ENCODE data around the gene C1QTNF7. TPM values are rescaled to one million over a fixed set of nuclear protein-coding genes. Genes with fewer than 3 reads are reported as not detected.

C1QTNF7 gene
- total and polyA plus RNA-seq, 2 of the 13 experiments (the other 11 are each of a cell fraction or from before 2014, with no cell fraction given) = not detected

DNA sequence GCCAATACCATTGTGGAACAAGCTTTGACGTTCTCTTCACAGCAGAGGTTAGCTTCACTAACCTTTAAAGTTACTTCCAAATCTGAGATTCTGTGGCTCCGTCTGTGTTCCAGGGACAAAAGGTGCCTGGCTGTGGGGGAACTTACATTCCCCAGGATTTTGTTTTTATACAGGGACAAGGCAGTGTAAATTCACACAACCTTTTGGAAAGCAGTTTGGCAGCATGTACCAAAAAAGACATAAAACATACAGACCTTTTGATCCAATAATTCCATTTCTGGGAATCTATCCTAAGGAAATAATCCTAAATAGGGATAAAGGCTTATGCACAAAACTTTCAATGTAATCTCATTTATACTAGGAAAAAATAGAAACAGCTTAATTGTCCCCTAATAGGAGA is 8.9 kb upstream of the C1QTNF7 start:
- no TSS peak for BruUV-seq (replicated peaks)
- WGBS (ENCODE audit: low lambda C conversion rate) = 5% methylated on average over 2 of the region's 2 CpGs
- no peaks in the 10 kb centered on the region for H3K4me1 ChIP-seq (ENCODE audit: insufficient read depth, low read length)
- no peaks in the 10 kb centered on the region for H3K27me3 ChIP-seq (ENCODE audit: control insufficient read depth in 1 of 2, insufficient read depth in 2 of 2, low read length in 2 of 2)
- ATAC-seq = no peak
- ChIA-PET CTCF (ENCODE audit: low intra/inter-chr PET ratio, low total read pairs) (no interaction called here), POLR2A (no interaction called here)
- H3K9me3 ChIP-seq (ENCODE audit: low read length) = no peaks in the 10 kb centered on the region
- H3K9ac ChIP-seq (ENCODE audit: insufficient read depth, low read depth, low read length) = no peak overlapping the region
- no peaks in the 10 kb centered on the region for H3K36me3 ChIP-seq (replicated peaks in 1 of 2; ENCODE audit: control insufficient read depth in 1 of 2, insufficient read depth in 2 of 2, low read length in 2 of 2)
- intact Hi-C loops (cut with micrococcal nuclease; ENCODE audit: unreplicated experiment) = no loop called here
- no peaks in the 10 kb centered on the region for H4K20me1 ChIP-seq (ENCODE audit: insufficient read depth, low read length)
- no peak overlapping the region for H2AFZ ChIP-seq (ENCODE audit: low read length)
- H3K4me3 ChIP-seq (replicated peaks in 1 of 3; ENCODE audit: insufficient read depth in 1 of 3, low read depth in 2 of 3, low read length in 3 of 3) = no peak overlapping the region
- no peak for FAIRE-seq
- DNase-seq (ENCODE audit: low spot score) = no peak
- no peak overlapping the region for H3K4me2 ChIP-seq (ENCODE audit: low read depth, low read length)
- TF ChIP-seq SRF (IDR thresholded peaks at IDR 0.05; ENCODE audit: low read depth, low read length) (no peak), ZSCAN31 (CRISPR knock-in tag; IDR thresholded peaks at IDR 0.05; ENCODE audit: low read depth) (no peak), ZKSCAN1 (IDR thresholded peaks at IDR 0.05; ENCODE audit: low read length) (no peak), NR2C2 (CRISPR knock-in tag; IDR thresholded peaks at IDR 0.05; ENCODE audit: borderline replicate concordance) (no peak), ZNF552 (CRISPR knock-in tag; IDR thresholded peaks at IDR 0.05; ENCODE audit: borderline replicate concordance) (no peak)
- TF ChIP-seq, protein P1, sequence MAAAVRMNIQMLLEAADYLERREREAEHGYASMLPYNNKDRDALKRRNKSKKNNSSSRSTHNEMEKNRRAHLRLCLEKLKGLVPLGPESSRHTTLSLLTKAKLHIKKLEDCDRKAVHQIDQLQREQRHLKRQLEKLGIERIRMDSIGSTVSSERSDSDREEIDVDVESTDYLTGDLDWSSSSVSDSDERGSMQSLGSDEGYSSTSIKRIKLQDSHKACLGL (CRISPR knock-in tag; IDR thresholded peaks at IDR 0.05) = no peak
- TF ChIP-seq, protein P2, sequence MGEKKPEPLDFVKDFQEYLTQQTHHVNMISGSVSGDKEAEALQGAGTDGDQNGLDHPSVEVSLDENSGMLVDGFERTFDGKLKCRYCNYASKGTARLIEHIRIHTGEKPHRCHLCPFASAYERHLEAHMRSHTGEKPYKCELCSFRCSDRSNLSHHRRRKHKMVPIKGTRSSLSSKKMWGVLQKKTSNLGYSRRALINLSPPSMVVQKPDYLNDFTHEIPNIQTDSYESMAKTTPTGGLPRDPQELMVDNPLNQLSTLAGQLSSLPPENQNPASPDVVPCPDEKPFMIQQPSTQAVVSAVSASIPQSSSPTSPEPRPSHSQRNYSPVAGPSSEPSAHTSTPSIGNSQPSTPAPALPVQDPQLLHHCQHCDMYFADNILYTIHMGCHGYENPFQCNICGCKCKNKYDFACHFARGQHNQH (CRISPR knock-in tag; IDR thresholded peaks at IDR 0.05) = no peak
- TF ChIP-seq, protein P3, sequence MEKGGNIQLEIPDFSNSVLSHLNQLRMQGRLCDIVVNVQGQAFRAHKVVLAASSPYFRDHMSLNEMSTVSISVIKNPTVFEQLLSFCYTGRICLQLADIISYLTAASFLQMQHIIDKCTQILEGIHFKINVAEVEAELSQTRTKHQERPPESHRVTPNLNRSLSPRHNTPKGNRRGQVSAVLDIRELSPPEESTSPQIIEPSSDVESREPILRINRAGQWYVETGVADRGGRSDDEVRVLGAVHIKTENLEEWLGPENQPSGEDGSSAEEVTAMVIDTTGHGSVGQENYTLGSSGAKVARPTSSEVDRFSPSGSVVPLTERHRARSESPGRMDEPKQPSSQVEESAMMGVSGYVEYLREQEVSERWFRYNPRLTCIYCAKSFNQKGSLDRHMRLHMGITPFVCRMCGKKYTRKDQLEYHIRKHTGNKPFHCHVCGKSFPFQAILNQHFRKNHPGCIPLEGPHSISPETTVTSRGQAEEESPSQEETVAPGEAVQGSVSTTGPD (CRISPR knock-in tag; IDR thresholded peaks at IDR 0.05) = no peak
- TF ChIP-seq, protein P4, sequence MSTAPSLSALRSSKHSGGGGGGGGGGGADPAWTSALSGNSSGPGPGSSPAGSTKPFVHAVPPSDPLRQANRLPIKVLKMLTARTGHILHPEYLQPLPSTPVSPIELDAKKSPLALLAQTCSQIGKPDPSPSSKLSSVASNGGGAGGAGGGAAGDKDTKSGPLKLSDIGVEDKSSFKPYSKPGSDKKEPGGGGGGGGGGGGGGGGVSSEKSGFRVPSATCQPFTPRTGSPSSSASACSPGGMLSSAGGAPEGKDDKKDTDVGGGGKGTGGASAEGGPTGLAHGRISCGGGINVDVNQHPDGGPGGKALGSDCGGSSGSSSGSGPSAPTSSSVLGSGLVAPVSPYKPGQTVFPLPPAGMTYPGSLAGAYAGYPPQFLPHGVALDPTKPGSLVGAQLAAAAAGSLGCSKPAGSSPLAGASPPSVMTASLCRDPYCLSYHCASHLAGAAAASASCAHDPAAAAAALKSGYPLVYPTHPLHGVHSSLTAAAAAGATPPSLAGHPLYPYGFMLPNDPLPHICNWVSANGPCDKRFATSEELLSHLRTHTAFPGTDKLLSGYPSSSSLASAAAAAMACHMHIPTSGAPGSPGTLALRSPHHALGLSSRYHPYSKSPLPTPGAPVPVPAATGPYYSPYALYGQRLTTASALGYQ (CRISPR knock-in tag; IDR thresholded peaks at IDR 0.05) = no peak
- TF ChIP-seq, protein P5, sequence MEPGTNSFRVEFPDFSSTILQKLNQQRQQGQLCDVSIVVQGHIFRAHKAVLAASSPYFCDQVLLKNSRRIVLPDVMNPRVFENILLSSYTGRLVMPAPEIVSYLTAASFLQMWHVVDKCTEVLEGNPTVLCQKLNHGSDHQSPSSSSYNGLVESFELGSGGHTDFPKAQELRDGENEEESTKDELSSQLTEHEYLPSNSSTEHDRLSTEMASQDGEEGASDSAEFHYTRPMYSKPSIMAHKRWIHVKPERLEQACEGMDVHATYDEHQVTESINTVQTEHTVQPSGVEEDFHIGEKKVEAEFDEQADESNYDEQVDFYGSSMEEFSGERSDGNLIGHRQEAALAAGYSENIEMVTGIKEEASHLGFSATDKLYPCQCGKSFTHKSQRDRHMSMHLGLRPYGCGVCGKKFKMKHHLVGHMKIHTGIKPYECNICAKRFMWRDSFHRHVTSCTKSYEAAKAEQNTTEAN (CRISPR knock-in tag; conservative IDR thresholded peaks at IDR 0.05) = no peak
- in situ Hi-C loops (cut with HindIII; ENCODE audit: extremely low pct_ligation_motif_present, low pct_unique_long_range_greater_than_20kb) = no loop called here
- H3K27ac ChIP-seq (ENCODE audit: extremely low read length, insufficient read depth, low read length) = no peak overlapping the region
- no peaks in the 10 kb centered on the region for H3K79me2 ChIP-seq (ENCODE audit: insufficient read depth, low read length)
